GM18951 (cell line): ENCODE results near the gene ARRB1.

ENCODE experiments used
- POLR2A ChIP-seq: IDR thresholded peaks from 4 replicates; pipeline ENCODE4 v1.6.1; 2011; ENCODE audit warnings: mild to moderate bottlenecking; ENCODE audit not compliant: insufficient read length, insufficient read depth; ENCODE audit errors: extremely low read depth
- in situ Hi-C: fragments of 300-500 bp; cut with MboI; formaldehyde crosslinking; loops from one replicate; pipeline ENCODE4 v1.12.0; 2022; ENCODE audit warnings: low sequenced_read_pairs, mixed read lengths, inconsistent platforms; ENCODE audit not compliant: unreplicated experiment

Gene ARRB1

GRCh38 chr11:75351541-75351790 lies at the start of gene ARRB1:
Gene ARRB1 (minus strand): TSS chr11:75351661. CDS start chr11:75351607, 54 bp downstream.
- in situ Hi-C loops, result no loop called here

GRCh38 chr11:75400146-75400865 lies 48.8 kb upstream of the ARRB1 start:
- in situ Hi-C loops, result no loop called here
- no peak for TF ChIP-seq POLR2A

More at GRCh38 chr11:75351541-75351790, at the start of gene ARRB1:
- no peak for TF ChIP-seq POLR2A

DNA sequence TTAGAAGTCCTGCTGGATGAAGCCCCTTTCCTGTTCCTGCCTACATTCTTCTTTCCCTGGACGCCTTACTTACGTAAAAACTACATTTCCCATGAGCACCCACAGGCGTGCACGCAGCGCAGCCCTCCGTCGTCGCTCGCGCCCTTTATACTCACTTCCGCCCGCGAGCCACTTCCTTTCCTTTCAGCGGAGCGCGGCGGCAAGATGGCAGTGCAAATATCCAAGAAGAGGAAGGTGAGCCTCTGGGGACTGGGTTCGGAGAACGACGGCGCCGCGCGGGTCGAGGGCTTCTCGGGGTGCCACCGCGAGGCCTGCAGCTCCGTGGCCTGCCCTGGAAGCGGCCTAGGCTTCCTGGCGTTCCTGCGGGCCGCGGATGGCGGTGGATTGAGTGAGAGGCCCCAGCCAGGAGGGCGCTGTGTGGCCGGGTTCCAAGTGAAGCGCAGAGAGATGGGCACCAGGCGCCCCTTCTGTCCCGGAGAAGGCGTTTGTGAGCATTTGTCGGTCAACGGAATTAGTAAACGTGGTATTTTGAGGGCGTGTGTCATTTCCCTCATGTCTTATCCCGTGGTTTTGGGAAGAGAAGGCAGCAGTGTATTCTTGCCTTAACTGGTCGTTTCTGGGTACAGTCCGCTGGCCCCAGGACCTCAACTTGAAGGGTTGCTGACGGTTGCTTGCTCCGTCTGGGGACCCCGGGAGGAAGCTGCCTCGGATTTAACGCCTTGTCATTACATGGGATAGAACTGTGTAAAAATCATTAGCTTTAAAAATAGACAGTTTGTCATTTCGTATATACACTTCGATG lies 48.1 kb upstream of the ARRB1 start, which contains the start of gene RPS3:
Gene RPS3 (plus strand): TSS at position 175 of the 802 bp plus-strand sequence. CDS start 30 bp downstream, at position 205.
- in situ Hi-C loops, result no loop called here
- peak; percentile 98 for TF ChIP-seq POLR2A

DNA sequence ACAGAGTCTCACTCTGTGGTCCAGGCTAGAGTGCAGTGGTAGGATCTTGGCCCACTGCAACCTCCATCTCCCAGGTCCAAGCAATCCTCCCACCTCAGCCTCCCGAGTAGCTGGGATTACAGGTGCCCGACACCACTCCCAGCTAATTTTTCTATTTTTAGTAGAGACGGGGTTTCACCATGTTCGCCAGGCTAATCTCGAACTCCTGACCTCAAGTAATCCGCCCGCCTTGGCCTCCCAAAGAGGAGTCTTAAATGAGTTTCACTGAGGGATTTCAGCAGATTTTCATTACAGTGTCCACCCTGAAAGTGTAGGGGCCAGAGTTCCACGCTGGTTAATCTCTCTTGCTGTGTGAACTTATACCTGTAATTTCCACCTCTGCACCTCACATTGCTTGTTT lies 47.4 kb upstream of the ARRB1 start:
- no peak for TF ChIP-seq POLR2A
- in situ Hi-C loops, result no loop called here

- no peak for TF ChIP-seq POLR2A
- in situ Hi-C loops, result no loop called here
Measured at GRCh38 chr11:75394085-75394840, 42.8 kb upstream of the ARRB1 start.

GRCh38 chr11:75389925-75390324 lies 38.5 kb upstream of the ARRB1 start:
- in situ Hi-C loops, result no loop called here
- no peak for TF ChIP-seq POLR2A

DNA sequence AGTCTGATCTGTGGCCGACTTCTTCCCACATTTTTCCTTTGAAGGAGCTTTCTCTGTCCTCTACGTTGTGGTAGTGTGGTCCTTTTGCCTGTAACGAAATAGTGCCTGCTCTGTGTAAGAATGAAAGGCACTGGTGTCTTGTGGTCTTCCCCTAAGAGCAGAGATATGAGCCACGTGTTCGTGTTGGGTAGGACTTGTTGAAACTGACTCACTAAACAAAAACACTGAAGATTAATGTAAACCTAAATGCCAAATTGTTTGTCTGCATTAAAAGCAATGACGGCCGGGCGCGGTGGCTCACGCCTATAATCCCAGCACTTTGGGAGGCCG lies 37.8 kb upstream of the ARRB1 start:
- in situ Hi-C loops, result no loop called here

GRCh38 chr11:75388386-75389275 lies 37.2 kb upstream of the ARRB1 start:
- TF ChIP-seq POLR2A, result no peak
- in situ Hi-C loops, result no loop called here

More for the DNA sequence above, 37.8 kb upstream of the ARRB1 start:
- TF ChIP-seq POLR2A, result no peak

DNA sequence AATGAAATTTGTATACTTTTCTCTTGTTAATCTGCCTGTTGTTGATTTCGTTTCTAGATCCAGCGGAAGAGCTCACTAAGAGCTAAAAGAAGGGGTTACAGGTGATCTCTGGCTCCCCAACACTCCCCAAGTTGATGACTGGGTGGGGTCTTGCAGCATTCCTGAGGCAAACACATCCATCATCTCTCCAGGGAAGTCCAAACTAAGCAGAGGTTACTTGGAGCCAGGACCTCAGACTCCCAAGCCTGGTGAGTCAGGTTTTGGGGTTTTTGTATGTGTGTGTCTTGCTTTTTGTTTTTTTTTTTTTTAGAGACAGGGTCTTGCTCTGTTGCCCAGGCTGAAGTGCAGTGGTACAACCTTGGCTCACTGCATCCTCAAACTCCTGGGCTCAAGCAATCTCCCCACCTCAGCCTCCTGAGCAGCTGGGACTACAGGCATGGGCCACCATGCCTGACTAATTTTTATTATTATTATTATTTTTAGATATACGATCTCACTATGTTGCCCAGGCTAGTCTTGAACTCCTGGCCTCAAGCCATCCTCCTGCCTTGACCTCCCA lies 36.4 kb upstream of the ARRB1 start:
- in situ Hi-C loops, result no loop called here
- TF ChIP-seq POLR2A, result no peak

GRCh38 chr11:75386942-75387630 lies 35.6 kb upstream of the ARRB1 start:
- in situ Hi-C loops, result no loop called here
- no peak for TF ChIP-seq POLR2A

DNA sequence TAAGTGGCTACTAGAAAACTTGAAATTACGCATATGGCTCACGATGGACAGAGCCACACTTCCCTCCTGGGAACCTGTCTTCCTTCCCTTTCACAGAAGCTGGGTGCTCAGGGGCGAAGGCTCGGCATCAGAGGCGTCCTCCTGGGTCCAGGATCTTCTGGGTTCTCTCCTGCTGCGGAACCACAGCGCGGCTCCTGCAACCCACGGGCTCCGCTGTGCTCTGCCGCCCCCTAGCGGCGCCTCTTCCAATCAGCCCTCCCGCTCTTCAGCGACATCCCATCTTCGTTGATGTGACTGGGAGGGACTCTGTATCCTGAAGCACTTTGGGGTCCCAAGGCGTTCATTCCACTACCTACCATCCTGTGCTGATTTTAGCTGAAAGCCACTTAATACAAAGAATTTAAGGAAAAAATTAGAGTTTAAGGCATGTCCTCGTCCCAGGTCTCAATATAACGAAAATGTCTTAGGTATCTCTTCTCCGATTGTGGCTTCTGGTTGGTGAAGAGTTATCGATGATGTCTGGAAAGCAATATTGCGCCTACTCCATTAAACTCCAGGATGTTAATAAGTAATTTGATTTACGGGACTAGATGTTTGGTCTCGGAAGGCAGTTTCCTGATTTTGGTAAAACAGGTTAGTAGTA lies 33.1 kb upstream of the ARRB1 start:
- in situ Hi-C loops, result loop anchor here (5.0 kb wide), 1 partner anchor 107 kb away; no protein-coding TSS in a partner anchor
- TF ChIP-seq POLR2A, result no peak
